CD4-positive, alpha-beta T cell treated with Interleukin-17A for 4 hours (primary cell): Measurements from ENCODE around the gene VPS33A.
"Not testable (repeated sequence)": the region's sequence is repeated elsewhere in the genome, so short reads cannot be mapped to it uniquely, and the experiment has no call there.

Source experiments
- DNase-seq: peaks from one replicate; pipeline ENCODE4 v3.0.0-alpha.2; 2020; ENCODE audit warnings: mixed read lengths

VPS33A gene

GRCh38 chr12:122203301-122204166, 62.8 kb downstream of the VPS33A start, which contains the start of gene B3GNT4:
B3GNT4 (plus strand) TSS chr12:122203709; CDS start chr12:122204619, 910 bp downstream.
- peak; percentile 87 for DNase-seq

GRCh38 chr12:122202811-122203210, 63.5 kb downstream of the VPS33A start:
- not testable (repeated sequence) for DNase-seq

- DNase-seq: no peak
Measured at GRCh38 chr12:122202017-122202416, 64.3 kb downstream of the VPS33A start.

GRCh38 chr12:122201381-122201780, 64.9 kb downstream of the VPS33A start:
- no peak for DNase-seq

- no peak for DNase-seq
Measured at GRCh38 chr12:122200541-122201175, 65.6 kb downstream of the VPS33A start.

GRCh38 chr12:122199484-122200355, 66.6 kb downstream of the VPS33A start:
- DNase-seq: no peak

GRCh38 chr12:122197612-122197966, 68.7 kb downstream of the VPS33A start:
- DNase-seq: no peak

GRCh38 chr12:122195405-122195804, 70.9 kb downstream of the VPS33A start:
- no peak for DNase-seq

GRCh38 chr12:122194804-122195203, 71.5 kb downstream of the VPS33A start:
- no peak for DNase-seq

GRCh38 chr12:122192441-122192840, 73.9 kb downstream of the VPS33A start:
- no peak for DNase-seq

- DNase-seq: peak; percentile 70
Measured at GRCh38 chr12:122190842-122191668, 75.2 kb downstream of the VPS33A start.

- DNase-seq: no peak
Measured at GRCh38 chr12:122189626-122190475, 76.4 kb downstream of the VPS33A start.

GRCh38 chr12:122187466-122187865, 78.8 kb downstream of the VPS33A start:
- DNase-seq: no peak

GRCh38 chr12:122185494-122186082, 80.7 kb downstream of the VPS33A start:
- DNase-seq: no peak

GRCh38 chr12:122185079-122185478, 81.2 kb downstream of the VPS33A start:
- DNase-seq: no peak

GRCh38 chr12:122184517-122184916, 81.8 kb downstream of the VPS33A start:
- DNase-seq: no peak

GRCh38 chr12:122183588-122183940, 82.7 kb downstream of the VPS33A start:
- DNase-seq: no peak

- DNase-seq: peak; percentile 48
Measured at GRCh38 chr12:122182887-122183587, 83.3 kb downstream of the VPS33A start, which contains the start of gene LRRC43. LRRC43 (plus strand) TSS chr12:122183123; CDS start chr12:122183145, 22 bp downstream.
